BJ (cell line): ENCODE data around the gene NARS2. TPM values are rescaled to one million over a fixed set of nuclear protein-coding genes. Genes with fewer than 3 reads are reported as not detected.
"Not testable (repeated sequence)": the region's sequence is repeated elsewhere in the genome, so short reads cannot be mapped to it uniquely, and the experiment has no call there.

Experiments
- CTCF ChIA-PET: fragments of 350-600 bp; formaldehyde crosslinking; extraction: SDS; loops from one replicate; lab custom pipeline; 2021; ENCODE audit warnings: antibody characterized with exemption, inconsistent platforms; lab: Yijun Ruan, JAX
- POLR2A ChIA-PET: fragments of 300-600 bp; sonication (Branson Sonifier 250); formaldehyde crosslinking; extraction: SDS; loops from one replicate; lab custom pipeline; 2021; ENCODE audit warnings: antibody characterized with exemption; lab: Charles Lee
- DNase-seq: peaks from one replicate; pipeline ENCODE4 v3.0.0-alpha.2; 2011; ENCODE audit warnings: low read depth
- H3K27me3 ChIP-seq: 2 replicates; pipeline ENCODE4 v1.6.0; 2011; ENCODE audit warnings: low read length; ENCODE audit not compliant: control insufficient read depth, insufficient read depth
- H3K36me3 ChIP-seq: 2 replicates; pipeline ENCODE4 v1.5.1; 2011; ENCODE audit warnings: low read length; ENCODE audit not compliant: control insufficient read depth, insufficient read depth
- H3K4me3 ChIP-seq: 2 replicates; pipeline ENCODE4 v1.5.1; 2011; ENCODE audit warnings: low read depth, mild to moderate bottlenecking, control low read depth, low read length
- polyA plus RNA-seq: library from polyadenylated mRNA; depleted of rRNA; stranded (reverse); fragments of >200 nt; gene quantifications from 2 replicates; pipeline ENCODE4 v1.2.3, GENCODE V29; 2011
- TF ChIP-seq, protein P1 (sequence below): IDR thresholded peaks from 2 replicates; pipeline ENCODE4 v1.5.1; 2011; ENCODE audit warnings: low read depth, mild to moderate bottlenecking, control low read depth, inconsistent platforms, low read length, moderate library complexity; ENCODE audit not compliant: insufficient read depth

Gene NARS2
- polyA plus RNA-seq, 1 experiment = 5.9 TPM

DNA sequence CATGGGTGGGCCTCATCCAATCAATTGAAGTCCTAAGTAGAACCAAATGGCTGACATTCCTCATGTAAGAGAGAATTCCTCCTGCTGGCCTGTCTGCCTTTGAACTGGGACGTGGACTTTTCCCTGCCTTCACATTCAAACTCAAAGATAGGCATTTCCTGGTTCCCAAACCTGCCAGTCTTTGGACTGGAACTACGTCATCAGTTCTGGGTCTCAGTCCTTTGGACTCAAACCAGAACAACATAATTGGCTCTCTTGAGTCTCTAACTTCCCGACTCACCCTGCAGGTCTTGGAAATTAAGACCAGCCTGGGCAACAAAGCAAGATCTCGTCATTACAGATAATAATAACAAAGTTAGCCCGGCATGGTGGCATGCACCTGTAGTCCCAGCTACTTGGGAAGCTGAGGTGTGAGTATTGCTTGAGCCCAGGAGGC lies 38.7 kb upstream of the NARS2 start:
- DNase-seq = no peak
- no peaks in the 10 kb centered on the region for H3K36me3 ChIP-seq
- ChIA-PET POLR2A (no interaction called here), CTCF (no interaction called here)
- H3K27me3 ChIP-seq = no peaks in the 10 kb centered on the region
- H3K4me3 ChIP-seq = no peak overlapping the region
- TF ChIP-seq, protein P1, sequence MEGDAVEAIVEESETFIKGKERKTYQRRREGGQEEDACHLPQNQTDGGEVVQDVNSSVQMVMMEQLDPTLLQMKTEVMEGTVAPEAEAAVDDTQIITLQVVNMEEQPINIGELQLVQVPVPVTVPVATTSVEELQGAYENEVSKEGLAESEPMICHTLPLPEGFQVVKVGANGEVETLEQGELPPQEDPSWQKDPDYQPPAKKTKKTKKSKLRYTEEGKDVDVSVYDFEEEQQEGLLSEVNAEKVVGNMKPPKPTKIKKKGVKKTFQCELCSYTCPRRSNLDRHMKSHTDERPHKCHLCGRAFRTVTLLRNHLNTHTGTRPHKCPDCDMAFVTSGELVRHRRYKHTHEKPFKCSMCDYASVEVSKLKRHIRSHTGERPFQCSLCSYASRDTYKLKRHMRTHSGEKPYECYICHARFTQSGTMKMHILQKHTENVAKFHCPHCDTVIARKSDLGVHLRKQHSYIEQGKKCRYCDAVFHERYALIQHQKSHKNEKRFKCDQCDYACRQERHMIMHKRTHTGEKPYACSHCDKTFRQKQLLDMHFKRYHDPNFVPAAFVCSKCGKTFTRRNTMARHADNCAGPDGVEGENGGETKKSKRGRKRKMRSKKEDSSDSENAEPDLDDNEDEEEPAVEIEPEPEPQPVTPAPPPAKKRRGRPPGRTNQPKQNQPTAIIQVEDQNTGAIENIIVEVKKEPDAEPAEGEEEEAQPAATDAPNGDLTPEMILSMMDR = no peak

DNA sequence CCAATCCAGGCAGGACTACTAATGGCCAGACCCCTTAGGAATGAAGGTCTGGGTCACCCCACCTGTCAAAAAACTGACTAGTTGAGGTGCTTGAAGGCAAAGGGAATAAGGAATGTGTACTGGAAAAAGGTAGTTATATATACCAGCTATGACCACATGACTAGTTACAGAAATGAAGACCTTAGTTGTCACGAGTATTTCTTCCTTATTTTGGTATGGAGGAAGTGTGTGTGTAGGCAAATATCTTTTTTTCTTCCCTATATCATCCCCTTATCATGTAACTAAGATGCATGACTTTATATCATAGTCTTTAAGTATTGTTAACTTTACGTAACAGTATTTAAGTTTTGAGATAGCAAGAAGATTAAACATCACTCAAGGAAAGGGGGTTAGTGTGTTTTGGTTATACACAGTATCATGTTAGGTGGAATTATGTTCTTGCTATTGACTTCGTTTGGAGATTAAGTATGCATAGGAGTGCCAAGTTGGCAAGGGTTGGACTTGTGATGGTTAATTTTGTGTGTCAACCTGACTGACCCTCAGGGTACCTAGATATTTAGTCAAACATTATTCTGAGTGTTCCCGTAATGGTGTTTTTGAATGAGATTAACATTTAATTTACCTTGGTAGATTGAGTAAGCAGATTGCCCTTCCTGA lies 38.2 kb upstream of the NARS2 start:
- no peaks in the 10 kb centered on the region for H3K27me3 ChIP-seq
- CTCF ChIA-PET = no interaction called here
- no peak overlapping the region for H3K4me3 ChIP-seq
- TF ChIP-seq, protein P1 = no peak
- POLR2A ChIA-PET = no interaction called here
- DNase-seq = no peak
- H3K36me3 ChIP-seq = no peaks in the 10 kb centered on the region

DNA sequence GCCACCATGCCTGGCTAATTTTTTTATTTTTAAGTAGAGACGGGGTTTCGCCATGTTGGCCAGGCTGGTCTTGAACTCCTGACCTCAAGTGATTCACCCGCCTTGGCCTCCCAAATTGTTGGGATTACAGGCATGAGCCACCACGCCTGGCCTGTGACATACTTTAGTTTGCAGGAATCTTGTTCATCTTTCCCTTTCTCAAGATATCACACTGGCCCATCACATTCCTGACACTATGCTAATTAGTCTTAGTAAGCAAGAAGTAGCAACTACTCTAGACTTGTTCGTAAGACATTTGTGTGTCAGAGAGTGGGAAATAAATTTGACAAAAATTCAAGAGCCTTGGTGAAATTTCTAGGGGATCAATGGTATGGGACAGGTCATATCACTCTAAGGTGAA lies 34.7 kb upstream of the NARS2 start:
- DNase-seq, H3K36me3 ChIP-seq, POLR2A ChIA-PET, H3K27me3 ChIP-seq, H3K4me3 ChIP-seq: not testable (repeated sequence)
- CTCF ChIA-PET = interaction anchor here (1.9 kb wide), 1 partner anchor 45 kb away, joined by 4 read pairs; no protein-coding TSS in a partner anchor

DNA sequence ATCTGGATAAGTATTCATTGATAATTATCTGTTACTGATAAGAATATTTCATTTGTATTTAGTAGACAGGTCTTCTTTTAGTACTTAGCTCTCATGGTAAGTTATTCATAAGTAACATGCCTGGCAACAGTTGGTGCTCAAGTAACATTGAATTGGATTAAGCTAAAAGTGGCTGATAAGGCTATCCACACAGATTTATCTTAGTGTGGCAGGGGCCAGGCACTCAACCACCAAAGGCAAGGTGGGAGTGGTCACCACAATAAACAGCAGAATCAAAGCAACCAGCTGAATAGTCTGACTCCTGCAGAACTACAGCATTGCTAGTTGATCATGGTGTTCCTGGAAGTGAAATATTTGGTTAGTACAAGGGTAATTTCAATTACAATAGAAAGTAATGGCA lies 33.0 kb upstream of the NARS2 start:
- no peak for DNase-seq
- no peak overlapping the region for H3K4me3 ChIP-seq
- ChIA-PET CTCF (no interaction called here), POLR2A (no interaction called here)
- TF ChIP-seq, protein P1 = no peak
- H3K36me3 ChIP-seq = no peaks in the 10 kb centered on the region
- H3K27me3 ChIP-seq = 0 out of 2 replicates have a peak, but pooled peaks cover 2% of the 10 kb centered on the region

- Histone ChIP-seq H3K36me3 (no peaks in the 10 kb centered on the region), H3K4me3 (no peak overlapping the region), H3K27me3 (0 out of 2 replicates have a peak, but pooled peaks cover 2% of the 10 kb centered on the region)
- ChIA-PET POLR2A (no interaction called here), CTCF (interaction anchor here (1.0 kb wide), 1 partner anchor 12 kb away, joined by 3 read pairs; no protein-coding TSS in a partner anchor)
- no peak for DNase-seq
- TF ChIP-seq, protein P1 = no peak
Observed at GRCh38 chr11:78606667-78607066, 32.0 kb upstream of the NARS2 start.
